Upper lobe of left lung (tissue), 6 donors: ENCODE measurements around the gene RAB11FIP4. TPM values are rescaled to one million over a fixed set of nuclear protein-coding genes. Genes with fewer than 3 reads are reported as not detected.
A peak's percentile ranks its signal among the peaks of the same experiment; 100 is the strongest.

Experiments
- ATAC-seq, 2 donors: fragments of 200-7000 bp; cut with Tn5 transposase; one replicate each; pipeline ENCODE4 v1.9.1; 2022; ENCODE audit warnings: mild to moderate bottlenecking in 2 of 2, moderate library complexity in 2 of 2; ENCODE audit not compliant: low FRiP score in 2 of 2
- DNase-seq, 2 donors: peaks; one replicate each; pipeline ENCODE4 v3.0.0-alpha.2; 2019 to 2020
- H3K27ac ChIP-seq, 4 donors: fragments of 200-600 bp; sonication (generic); one replicate each; pipeline ENCODE4 v1.5.1; 2016 to 2019
- H3K27me3 ChIP-seq, 4 donors: fragments of 200-600 bp; sonication (generic); one replicate each; pipeline ENCODE4 v1.5.1; 2017 to 2019
- H3K36me3 ChIP-seq, 4 donors: fragments of 200-600 bp; sonication (generic); one replicate each; pipeline ENCODE4 v1.5.1; 2016 to 2019
- H3K4me1 ChIP-seq, 4 donors: fragments of 200-600 bp; sonication (generic); one replicate each; pipeline ENCODE4 v1.5.1; 2018 to 2019
- H3K4me3 ChIP-seq, 4 donors: fragments of 200-600 bp; sonication (generic); one replicate each; pipeline ENCODE4 v1.5.1; 2017 to 2019; ENCODE audit warnings: mild to moderate bottlenecking in 2 of 4, moderate library complexity in 1 of 4
- H3K9me3 ChIP-seq, 4 donors: fragments of 200-600 bp; sonication (generic); one replicate each; pipeline ENCODE4 v1.5.1; 2018 to 2019
- EP300 ChIP-seq, 4 donors: sonication (generic); formaldehyde crosslinking; IDR thresholded peaks; one replicate each; pipeline ENCODE4 v1.5.1; 2017; ENCODE audit warnings: antibody characterized with exemption in 4 of 4, control low read depth in 2 of 4
- POLR2A ChIP-seq, 4 donors: fragments of 450-650 bp; IDR thresholded peaks; one replicate each; pipeline ENCODE4 v1.5.1; 2016 to 2017; ENCODE audit warnings: antibody characterized with exemption in 4 of 4, mild to moderate bottlenecking in 2 of 4
- POLR2AphosphoS5 ChIP-seq, 2 donors: sonication (generic); formaldehyde crosslinking; IDR thresholded peaks; one replicate each; pipeline ENCODE4 v1.5.1; 2017; ENCODE audit warnings: antibody characterized with exemption in 2 of 2
- WGBS, 2 donors: methylation state at CpG; one replicate each; pipeline ENCODE4 v1.1.5; 2017 to 2018; 5-methylcytosine and 5-hydroxymethylcytosine counted together
- total RNA-seq, 6 donors: library from RNA; depleted of rRNA in 4 of 6; stranded (reverse); fragments of >200 nt in 4 of 6; gene quantifications; one replicate each; pipeline versions ENCODE4 v1.1.0 to v1.2.1, GENCODE V29; 2016 to 2021
- TF ChIP-seq, protein P1 (sequence below), 6 experiments: fragments of 450-650 bp in 4 of 6; fragments of 200-600 bp in 2 of 6; sonication (generic) in 2 of 6; IDR thresholded peaks; one replicate each; pipeline ENCODE4 v1.5.1; 2016 to 2019; ENCODE audit warnings: antibody characterized with exemption in 6 of 6
- donor health status: DM: no; HTN: no; CAD: no; lungs with moderate emphysema.
- donor health status: DM: no; HTN: yes; CAD: no; lungs with severe emphysema.

The RAB11FIP4 gene
- total RNA-seq, 6 donors from 2014 or later: 15.2 to 36.1 (median 23.3) TPM

- no peaks in the 10 kb centered on the region for H3K36me3 ChIP-seq
- no peak overlapping the region for H3K4me3 ChIP-seq
- H3K27me3 ChIP-seq: peaks cover 0 to 5% (median 0%) of the 10 kb centered on the region in 4 donors
- no peak for ATAC-seq
- H3K27ac ChIP-seq: no peak overlapping the region
- no peaks in the 10 kb centered on the region for H3K9me3 ChIP-seq
- H3K4me1 ChIP-seq: peaks cover 9 to 26% (median 16%) of the 10 kb centered on the region in 4 donors
- no peak for TF ChIP-seq POLR2AphosphoS5 (IDR thresholded peaks at IDR 0.05)
- TF ChIP-seq, protein P1, sequence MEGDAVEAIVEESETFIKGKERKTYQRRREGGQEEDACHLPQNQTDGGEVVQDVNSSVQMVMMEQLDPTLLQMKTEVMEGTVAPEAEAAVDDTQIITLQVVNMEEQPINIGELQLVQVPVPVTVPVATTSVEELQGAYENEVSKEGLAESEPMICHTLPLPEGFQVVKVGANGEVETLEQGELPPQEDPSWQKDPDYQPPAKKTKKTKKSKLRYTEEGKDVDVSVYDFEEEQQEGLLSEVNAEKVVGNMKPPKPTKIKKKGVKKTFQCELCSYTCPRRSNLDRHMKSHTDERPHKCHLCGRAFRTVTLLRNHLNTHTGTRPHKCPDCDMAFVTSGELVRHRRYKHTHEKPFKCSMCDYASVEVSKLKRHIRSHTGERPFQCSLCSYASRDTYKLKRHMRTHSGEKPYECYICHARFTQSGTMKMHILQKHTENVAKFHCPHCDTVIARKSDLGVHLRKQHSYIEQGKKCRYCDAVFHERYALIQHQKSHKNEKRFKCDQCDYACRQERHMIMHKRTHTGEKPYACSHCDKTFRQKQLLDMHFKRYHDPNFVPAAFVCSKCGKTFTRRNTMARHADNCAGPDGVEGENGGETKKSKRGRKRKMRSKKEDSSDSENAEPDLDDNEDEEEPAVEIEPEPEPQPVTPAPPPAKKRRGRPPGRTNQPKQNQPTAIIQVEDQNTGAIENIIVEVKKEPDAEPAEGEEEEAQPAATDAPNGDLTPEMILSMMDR (IDR thresholded peaks at IDR 0.05): no peak
- no peak for TF ChIP-seq EP300 (IDR thresholded peaks at IDR 0.05)
- no peak for TF ChIP-seq POLR2A (IDR thresholded peaks at IDR 0.05)
- DNase-seq: no peak
- 85% methylated on average over 1 of the region's 1 CpG; no CpG with 5 or more reads in 1 of the 2 donors for WGBS, 2 donors
Measured at GRCh38 chr17:31554930-31555329, 163.5 kb downstream of the RAB11FIP4 start.

- no peaks in the 10 kb centered on the region for H3K9me3 ChIP-seq
- H3K4me1 ChIP-seq: peaks cover 22 to 37% (median 31%) of the 10 kb centered on the region in 4 donors
- DNase-seq (no peak), ATAC-seq (no peak)
- 79 to 85% methylated on average over 11 to 13 of the region's 13 CpGs for WGBS, 2 donors
- TF ChIP-seq EP300 (IDR thresholded peaks at IDR 0.05) (no peak), POLR2AphosphoS5 (IDR thresholded peaks at IDR 0.05) (no peak), POLR2A (IDR thresholded peaks at IDR 0.05) (no peak)
- TF ChIP-seq, protein P1 (IDR thresholded peaks at IDR 0.05): no peak
- no peak overlapping the region for H3K27ac ChIP-seq
- peaks cover 0 to 5% (median 0%) of the 10 kb centered on the region in 4 donors for H3K27me3 ChIP-seq
- no peak overlapping the region for H3K4me3 ChIP-seq
- no peaks in the 10 kb centered on the region for H3K36me3 ChIP-seq
Measured at GRCh38 chr17:31556969-31557645, 165.6 kb downstream of the RAB11FIP4 start.

DNA sequence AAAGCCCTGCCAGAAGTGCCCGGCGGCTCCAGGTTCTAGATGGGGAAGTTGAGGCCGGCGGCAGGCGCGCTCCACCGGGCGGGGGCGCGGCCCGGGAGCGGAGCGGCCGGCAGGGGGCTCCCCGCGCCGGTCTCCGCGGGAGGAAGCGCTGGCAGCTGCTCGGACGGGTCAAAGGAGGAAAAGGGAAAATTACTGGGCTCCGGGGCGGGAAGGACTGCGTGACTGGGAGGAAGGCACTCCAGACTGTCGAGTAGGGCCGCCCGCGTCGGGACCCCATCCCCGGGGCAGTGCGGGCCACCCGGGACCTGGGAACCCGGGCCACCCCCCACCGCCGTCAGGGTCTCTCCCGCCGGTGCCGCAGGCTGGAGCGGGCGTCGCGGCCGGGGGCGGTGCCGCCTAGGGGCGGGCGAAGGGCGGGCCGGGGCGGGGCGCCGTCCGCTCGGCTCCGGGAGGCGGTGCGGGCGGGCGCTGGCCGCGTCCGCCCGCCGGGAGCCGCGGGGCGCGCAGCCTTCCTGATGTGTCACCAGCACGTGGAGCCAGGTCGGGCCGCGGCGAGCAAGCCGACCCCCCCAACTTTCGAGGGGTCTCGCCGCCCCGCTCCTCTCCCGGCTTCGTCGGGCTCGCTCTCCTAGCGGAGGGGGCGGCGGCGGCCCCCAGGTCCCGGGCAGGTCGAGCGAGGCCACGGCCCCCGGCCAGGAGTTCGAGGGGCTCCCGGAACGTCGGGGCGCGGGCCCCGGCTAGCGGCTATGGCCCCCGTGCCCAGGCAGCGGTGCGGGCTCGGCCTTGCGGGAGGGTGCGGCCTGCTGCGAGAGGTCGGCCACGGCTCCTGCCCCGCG lies 167.5 kb downstream of the RAB11FIP4 start:
- no peaks in the 10 kb centered on the region for H3K9me3 ChIP-seq
- WGBS, 2 donors: 2 to 3% methylated on average over 14 to 25 of the region's 111 CpGs

DNA sequence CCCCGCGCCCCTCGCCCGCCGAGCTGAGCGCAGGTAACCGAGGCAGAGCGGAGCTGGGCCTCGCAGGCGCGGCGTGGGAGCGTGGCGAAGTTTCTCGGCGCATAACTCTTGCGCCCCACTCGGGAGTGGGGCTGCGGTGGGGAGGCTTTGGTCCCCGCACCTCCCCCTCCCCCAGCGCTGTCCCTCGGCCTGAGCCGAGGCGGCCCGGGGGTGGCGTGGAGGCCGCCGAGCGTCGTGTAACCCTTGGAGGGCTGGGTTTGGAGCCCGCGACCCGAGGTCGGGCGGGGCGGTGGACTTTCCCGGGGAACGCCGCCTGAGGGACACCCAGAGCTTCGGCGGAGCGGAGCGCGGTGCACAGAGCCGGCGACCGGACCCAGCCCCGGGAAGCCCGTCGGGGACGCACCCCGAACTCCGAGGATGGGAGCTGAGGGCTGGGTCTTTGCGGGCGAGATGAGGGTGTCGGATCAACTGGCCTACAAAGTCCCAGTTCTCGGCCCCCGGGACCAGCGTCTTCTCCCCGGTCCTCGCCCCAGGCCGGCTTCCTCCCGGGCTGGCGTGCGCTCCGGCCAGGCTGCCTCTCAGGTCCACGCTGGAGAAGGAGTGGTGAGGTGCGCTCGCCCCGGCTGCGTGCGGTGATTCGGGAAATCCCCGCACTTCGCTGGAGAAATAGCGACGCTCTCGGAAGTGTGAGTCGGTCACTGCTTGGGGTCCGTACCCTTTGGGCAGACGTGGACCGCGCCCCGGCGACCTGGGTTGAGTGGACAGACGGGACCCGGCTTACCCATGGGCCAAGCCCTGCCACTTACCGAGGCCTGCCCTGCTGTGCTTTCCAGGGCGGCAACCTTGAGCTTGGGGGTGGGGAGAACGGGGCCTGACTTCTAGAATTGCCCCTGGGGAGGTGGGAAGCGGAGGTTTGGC lies 168.4 kb downstream of the RAB11FIP4 start:
- DNase-seq: peak in 1 of 2 donors; percentile 88
- peak overlapping the region; percentile 88 to 92 (median 90) for H3K27ac ChIP-seq
- peak in 1 of 2 donors; percentile 28 for ATAC-seq
- H3K27me3 ChIP-seq: peaks cover 0 to 5% (median 0%) of the 10 kb centered on the region in 4 donors
- H3K4me3 ChIP-seq: peak overlapping the region; percentile 67 to 75 (median 74)
- WGBS, 2 donors: 15 to 22% methylated on average over 11 to 14 of the region's 91 CpGs
- no peaks in the 10 kb centered on the region for H3K9me3 ChIP-seq
- H3K4me1 ChIP-seq: peaks cover 34 to 53% (median 38%) of the 10 kb centered on the region in 4 donors
- H3K36me3 ChIP-seq: no peaks in the 10 kb centered on the region
- TF ChIP-seq EP300 (IDR thresholded peaks at IDR 0.05): no peak
- TF ChIP-seq, protein P1 (IDR thresholded peaks at IDR 0.05): no peak
- TF ChIP-seq POLR2A (IDR thresholded peaks at IDR 0.05): no peak
- TF ChIP-seq POLR2AphosphoS5 (IDR thresholded peaks at IDR 0.05): no peak

More for the DNA sequence above, 167.5 kb downstream of the RAB11FIP4 start:
- peak overlapping the region; percentile 67 to 75 (median 74) for H3K4me3 ChIP-seq
- DNase-seq (peak; percentile 78 to 96), ATAC-seq (peak; percentile 82 to 96)
- no peaks in the 10 kb centered on the region for H3K36me3 ChIP-seq
- TF ChIP-seq POLR2AphosphoS5 (IDR thresholded peaks at IDR 0.05): peak; percentile 6 to 27
- no peak for TF ChIP-seq EP300 (IDR thresholded peaks at IDR 0.05)
- TF ChIP-seq, protein P1 (IDR thresholded peaks at IDR 0.05): peak; percentile 69 to 95 (median 89)
- peak in 2 of 4 donors; percentile 9 to 58 for TF ChIP-seq POLR2A (IDR thresholded peaks at IDR 0.05)
- peaks cover 28 to 44% (median 35%) of the 10 kb centered on the region in 4 donors for H3K4me1 ChIP-seq
- peaks cover 0 to 5% (median 0%) of the 10 kb centered on the region in 4 donors for H3K27me3 ChIP-seq
- peak overlapping the region; percentile 88 to 92 (median 90) for H3K27ac ChIP-seq
